DMS 273 treated with DMSO at 0.1 percent for 48 hours (cell line): Measurements from ENCODE around the gene NYNRIN.

Experiments used
- DNase-seq: peaks from one replicate; lab custom pipeline; 2025; lab: John Stamatoyannopoulos, UW

The NYNRIN gene

GRCh38 chr14:24456980-24457379 is 58.2 kb downstream of the NYNRIN start:
- DNase-seq = no peak

- DNase-seq = no peak
These were observed 59.9 kb downstream of the NYNRIN start for GRCh38 chr14:24458736-24459135.

- DNase-seq = no peak
These were observed 60.5 kb downstream of the NYNRIN start for GRCh38 chr14:24459331-24459730.

GRCh38 chr14:24461336-24461735 is 62.5 kb downstream of the NYNRIN start:
- DNase-seq = no peak

GRCh38 chr14:24463017-24463883 is 64.4 kb downstream of the NYNRIN start:
- no peak for DNase-seq

GRCh38 chr14:24463884-24464785 is 65.3 kb downstream of the NYNRIN start:
- no peak for DNase-seq

- no peak for DNase-seq
These were observed 66.6 kb downstream of the NYNRIN start for GRCh38 chr14:24465368-24465767.

- DNase-seq = no peak
These were observed 67.0 kb downstream of the NYNRIN start for GRCh38 chr14:24465805-24466204.
